Measurements from ENCODE around the gene PGS1.
A peak's percentile ranks its signal among the peaks of the same experiment; 100 is the strongest.

PGS1 gene

DNA sequence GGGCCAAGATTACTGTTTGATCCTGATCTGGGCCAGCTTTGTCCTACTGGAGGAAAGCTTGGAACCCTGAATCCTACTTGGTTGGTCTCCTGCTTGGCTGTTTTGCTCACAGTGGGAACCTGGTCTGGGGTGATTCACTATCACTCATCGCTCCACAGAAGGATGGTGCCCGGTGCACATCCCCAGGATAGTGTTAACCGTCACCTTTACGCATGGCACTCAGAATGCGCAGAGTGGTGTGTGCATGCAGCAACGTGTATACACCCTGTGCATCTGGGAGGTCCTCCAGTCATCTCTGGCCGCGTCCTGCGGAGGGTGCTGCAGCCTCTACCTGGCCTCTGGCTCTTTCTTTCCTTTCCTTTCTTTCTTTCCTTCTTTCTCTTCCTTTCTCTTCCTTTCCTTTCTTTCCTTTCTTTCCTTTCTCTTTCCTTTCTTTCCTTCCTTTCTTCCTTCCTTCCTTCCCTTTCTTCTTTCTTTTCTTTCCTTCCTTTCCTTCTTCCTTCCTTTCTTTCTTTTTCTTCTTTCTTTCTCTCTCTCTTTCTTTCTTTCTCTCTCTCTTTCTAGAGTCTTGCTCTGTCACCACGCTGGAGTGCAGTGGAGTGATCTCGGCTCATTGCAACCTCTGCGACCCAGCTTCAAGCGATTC, 31.7 kb upstream of the PGS1 start:
- DNase-seq, result no peak

DNA sequence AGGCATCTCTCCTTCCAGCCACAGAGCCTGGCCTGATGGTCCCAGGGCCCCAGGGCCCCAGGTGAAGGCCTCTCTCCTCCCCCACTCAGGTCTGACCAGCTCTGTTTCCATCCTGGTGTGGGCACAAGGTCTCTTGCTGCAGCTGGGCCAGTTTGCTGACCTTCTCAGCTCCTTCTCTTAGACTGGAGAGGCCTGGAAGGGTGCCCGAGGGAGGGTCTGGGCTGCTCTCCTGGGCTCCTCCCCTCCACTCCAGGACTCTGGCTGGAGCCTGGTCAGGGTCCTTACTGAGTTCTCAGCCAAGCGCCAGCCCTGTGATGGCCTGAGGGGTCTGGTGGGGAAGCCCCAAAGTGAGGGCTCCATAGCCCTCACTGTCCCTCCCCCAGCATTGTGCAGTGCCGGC, 31.0 kb upstream of the PGS1 start:
- no peak for DNase-seq

DNA sequence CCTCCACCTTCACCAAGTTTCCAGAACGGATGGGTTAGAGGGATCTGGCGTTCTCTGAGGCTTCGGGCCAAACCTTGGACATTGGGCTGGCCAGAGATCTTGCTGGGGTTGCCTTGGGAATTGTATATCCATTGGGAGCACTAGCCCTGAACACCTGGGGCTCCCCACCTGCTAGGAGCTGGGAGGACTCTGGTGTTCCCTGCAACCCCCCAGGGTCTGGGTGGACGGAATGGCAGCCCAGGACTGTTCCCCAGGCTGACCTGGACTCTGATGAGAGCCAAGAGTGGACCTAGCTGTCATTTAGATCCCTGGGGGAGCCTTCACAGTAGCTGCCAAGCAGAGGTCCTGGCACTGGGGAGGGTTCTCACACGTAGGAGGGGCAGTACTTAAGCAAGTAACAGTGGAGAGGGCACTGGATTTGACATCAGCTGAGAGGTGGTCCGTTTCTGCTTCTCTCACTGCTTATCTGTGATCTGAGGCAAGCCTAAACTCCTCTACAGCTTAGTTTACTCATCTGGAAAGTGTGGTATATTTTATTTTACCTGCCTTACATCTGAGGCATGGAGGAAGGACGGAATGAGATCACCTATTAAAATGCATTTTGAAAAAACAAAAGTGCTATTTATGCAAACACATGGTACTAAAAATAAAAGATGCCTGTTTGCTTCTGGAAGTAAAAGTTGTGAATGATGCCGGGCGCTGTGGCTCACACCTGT, 30.2 kb upstream of the PGS1 start:
- no peak for DNase-seq

DNA sequence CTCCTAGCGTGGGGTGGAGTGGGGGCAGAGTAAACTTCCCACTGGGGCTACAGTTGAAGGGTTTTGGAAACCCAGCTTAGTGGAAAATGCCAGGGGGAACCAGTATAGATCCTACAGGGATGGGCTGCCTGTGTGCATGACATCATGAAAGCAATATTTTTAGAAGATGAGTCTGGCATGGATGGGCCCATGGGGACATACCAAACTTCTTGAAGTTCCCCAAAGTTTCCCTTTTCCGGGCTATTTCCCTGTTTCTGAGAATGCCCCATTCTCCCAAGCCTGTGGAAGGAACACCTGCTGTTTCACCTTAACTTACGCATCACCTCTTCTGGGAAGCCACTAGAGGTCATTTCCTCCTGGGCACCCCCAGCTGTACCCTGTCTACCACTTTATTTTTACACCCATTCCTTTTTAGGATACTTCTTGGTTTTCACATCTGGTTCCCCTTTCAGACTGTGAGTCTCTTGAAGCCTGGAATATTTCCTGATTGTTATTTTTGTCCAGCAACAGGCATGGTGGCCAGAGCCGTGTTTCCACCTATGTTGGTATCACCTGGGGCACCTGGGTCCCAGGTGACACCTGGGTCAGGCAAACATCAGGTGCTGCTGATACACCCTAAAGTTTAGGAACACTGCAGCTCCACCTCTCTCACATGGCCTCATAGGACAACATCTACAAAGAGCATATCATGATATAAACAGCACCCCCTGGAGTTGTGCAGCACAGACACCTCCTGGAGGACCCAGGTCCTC, 28.4 kb upstream of the PGS1 start:
- DNase-seq, result no peak

DNA sequence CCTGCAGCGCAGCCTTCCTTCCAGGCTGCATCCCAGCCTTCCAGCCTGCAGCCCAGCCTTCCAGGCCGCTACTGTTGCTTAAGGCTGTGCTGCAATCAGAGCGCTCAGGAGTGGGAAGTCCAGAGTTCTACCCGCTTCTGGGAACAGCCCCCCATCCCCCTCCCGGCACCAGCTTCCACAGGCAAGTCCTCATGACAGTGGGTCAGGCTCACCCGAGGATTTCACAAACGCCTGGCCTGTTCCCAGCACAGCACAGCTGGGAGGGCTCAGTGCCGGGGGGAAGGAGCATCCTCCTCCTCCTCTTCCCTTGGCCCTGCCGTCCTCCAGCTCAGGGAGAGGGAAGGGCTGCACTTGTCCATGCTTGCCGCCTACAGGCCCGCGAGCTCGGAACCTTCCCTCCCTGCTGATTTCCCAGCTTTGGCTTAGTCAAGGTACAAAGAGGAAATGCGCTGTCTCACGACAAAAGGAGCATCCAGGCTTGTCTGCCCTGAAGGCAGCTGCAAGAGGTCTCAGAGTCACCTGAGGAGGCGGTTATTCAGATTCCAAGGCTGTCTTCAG, 26.9 kb upstream of the PGS1 start:
- peak; percentile 19 to 94 (median 82) for DNase-seq

DNA sequence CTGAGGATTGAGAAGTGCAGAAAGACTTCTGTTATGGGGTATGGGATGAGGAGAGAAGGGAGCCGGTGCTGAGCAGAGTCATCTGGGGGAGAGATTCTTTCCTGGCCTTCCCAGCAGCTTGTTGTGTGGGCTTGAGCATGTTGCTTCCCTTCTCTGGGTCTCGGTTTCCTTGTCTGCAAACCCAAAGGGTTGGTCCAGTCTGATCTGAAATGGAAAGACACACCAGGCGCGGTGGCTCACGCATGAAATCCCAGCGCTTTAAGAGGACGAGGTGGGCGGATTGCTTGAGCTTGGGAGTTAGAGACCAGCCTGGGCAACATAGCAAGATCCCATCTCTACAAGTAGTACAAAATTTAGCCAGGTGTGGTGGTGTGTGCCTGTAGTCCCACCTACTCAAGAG, 24.6 kb upstream of the PGS1 start:
- peak in 1 of 51 donors; percentile 29 for DNase-seq

DNA sequence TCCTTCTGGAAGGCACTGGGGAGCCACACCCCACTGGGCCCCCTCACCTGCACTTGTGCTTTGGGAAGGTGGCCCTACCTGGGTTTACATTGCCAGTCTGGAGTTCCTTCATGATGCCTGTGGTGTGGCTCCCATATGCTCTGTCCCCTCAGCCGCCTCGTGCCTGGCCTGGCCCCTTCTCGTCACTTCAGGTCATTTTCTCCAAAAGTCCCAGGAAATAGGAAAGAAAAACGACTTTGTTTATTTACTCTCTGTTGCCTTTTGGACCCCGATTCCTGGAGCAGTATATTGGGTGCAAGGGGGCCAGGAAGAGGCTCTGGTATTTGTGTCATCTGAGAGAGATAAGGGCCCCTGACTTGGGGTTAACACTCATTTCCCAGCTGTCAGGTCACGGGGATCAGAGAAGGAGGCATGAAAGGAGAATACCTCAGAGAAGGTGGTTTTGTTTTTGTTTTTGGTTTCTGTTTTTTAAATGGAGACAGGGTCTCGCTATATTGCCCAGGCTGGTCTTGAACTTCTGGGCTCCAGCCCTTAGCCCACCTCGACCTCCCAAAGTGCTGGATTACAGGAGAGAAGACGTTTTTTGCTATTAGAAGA, 23.3 kb upstream of the PGS1 start:
- no peak for DNase-seq

DNA sequence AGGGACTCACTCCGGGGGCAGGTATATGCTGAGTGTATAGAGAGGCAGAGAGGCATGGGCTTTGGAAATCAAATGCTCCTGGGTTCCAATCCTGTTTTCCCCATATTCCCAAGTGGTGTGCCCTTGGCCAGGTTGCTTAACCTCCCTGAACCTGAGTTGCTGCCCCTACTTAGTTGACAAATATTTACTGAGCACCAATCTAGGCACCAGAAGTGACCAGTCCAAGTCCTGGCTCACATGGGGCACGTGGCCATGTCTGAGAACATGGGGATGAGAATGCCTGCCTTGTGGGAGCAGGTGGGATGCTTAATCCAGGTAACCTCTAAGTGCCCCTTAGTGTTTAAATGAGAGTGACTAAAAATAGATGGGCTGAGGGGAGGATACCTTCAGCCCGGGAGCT, 22.7 kb upstream of the PGS1 start:
- DNase-seq, result no peak

DNA sequence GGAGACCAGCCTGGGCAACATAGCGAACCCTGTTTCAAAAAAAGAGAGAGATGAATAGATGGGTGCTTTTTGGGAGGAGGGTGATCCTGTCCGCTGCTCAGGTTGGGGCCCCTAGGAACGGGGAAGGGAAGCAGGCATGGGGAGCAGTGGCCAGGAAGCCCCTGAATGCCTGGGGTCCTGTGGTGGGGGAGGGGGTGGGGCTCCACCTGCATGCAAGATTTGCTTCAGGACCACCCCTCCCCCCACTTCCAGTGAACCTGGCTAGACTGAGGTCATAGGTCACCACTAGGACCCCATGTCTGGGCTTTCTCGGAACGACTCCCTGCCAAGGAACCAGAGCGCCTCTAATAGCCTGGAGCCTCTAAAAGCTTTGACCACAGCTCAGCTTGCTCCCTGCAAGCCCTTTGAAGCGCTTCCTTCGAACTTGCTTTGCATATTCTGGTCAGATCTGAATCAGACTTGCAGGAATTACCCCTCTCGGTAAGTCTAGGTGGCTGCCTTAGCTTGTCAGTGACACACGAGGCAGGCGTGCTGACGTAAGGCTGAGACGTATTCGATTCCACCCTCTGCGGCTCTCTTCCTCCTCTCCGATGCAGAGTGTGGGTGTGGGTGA, 22.2 kb upstream of the PGS1 start:
- peak in 5 of 51 donors; percentile 9 to 57 (median 34) for DNase-seq

DNA sequence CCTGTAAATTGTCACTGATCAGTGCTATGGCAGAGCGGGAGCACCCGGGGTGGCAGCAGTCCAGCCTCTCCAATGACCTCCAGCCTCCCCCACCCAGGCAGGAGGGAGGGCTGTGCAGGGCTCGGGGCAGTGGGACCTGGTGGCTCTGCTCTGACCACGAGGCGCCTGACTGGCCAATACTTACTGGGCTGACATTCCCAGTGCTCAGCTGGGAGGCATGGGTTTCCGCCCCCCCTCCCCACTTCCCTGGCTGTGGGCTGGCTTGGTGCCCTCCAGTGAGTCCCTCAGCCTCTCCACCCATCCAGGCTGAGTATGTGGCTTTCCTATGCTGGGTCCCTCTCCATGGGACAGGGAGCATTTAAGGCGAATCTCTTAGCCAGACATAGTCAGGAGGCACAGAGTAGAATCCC, 21.3 kb upstream of the PGS1 start:
- DNase-seq, result peak in 32 of 51 donors; percentile 10 to 77 (median 39)

DNA sequence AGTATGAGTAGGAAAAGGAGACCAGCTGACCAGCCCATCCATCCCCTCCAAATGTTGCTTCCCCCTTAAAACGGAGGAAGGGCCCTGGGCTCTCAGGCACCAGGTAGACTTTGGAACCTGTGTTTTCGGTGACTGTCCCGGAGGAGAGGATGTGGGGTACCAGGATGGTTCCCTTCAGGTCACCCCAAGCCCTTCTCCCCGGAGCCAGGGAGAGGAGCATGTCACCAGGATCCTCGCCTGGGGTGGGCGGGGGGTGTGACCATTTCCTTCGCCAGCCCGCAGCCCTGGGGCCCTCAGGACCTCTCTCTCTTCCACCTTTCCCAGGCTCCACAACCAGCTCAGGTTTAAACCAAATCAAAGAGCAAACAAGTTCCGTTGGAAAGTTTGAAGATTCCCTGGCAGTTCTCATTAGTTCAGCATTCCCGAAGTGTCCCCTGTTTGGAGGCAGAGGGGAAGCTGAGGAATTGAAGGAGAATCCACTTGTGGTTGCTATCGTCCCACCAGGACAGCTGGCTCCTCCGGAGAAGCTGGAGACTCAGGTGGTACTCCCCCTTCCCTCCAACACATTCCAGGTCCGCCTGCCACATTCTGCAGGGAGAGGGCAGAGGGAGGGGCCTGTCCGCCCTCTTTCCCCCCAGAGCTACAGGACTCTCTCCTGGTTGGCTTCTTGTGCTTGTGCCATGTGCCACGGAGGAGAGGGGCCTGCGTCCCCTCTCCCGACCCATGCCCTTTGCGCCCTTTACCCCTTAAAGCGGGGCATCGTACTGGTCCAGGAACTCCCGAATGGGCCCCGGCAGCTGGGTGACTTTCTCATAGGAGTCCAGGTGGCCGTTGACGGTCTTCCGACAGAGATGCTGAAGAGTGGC, 20.5 kb upstream of the PGS1 start:
- DNase-seq, result no peak

DNA sequence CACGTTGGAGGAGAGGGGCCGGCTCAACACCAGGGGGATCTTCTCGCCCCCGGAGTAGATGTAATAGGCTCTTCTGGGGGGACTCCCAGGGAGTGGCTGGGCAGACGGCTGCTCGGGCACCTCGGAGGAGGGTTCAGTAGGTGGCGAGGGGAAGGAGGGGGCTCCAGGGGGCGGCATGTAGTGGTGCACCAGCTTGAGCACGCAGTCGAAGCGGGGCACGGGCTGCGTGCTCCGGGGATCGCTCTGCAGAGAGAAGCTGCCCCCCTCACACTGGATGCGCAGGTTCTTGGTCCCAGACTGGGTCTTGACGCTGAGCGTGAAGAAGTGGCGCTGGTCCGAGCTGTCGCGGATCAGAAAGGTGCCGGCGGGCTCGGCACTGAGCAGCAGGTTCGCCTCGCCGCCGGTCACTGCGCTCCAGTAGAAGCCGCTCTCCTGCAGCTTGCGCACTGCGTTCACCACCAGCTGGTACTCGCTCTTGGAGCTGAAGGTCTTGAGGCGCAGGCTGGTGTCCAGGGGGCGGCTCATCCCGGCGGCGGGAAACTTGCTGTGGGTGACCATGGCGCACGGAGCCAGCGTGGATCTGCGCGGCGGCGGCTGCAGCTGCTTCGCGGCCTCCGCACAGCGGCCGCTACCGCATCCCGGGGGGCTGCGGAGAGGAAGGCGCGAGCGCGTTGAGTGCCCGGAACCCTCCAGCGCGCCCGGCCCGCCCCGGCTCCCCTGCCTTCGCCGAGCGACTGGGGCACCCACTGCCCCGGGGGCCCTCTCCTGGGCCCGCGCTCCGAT, 19.7 kb upstream of the PGS1 start:
- DNase-seq, result peak in 4 of 51 donors; percentile 19 to 46 (median 34)

DNA sequence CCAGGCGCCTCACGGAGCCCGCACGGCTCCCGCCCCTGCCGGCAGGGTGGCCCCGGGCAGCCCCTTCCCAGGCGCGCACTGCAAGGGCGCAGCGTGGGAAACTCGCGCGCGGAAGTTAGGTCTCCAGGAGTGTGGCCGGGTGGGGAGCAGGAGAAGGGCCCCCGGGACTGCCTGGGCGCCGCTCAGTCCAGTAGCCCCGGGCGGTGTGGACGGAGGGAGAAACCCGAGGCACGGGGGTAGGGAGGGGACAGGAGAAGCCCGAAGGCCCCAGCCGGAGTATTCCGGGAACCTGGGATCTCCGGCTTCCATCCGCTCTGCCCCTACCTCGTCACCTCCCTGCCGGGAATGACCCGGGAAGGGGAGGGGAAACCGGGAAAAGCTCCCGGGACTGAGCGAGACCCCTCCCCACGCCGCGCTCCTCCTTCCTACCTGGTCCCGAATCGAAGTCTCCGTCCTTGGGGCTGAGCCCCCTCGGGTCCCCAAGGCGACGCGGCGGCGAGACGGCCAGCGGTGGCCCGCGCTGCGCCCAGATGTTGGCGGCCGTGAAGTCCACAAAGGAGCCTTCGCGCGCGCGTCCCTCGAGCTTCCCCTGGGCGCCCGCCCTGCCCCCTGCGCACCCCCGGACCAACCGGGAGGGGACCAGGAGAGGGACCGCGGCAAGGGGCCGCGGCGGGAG, 19.0 kb upstream of the PGS1 start:
- peak in 3 of 51 donors; percentile 30 to 67 (median 38) for DNase-seq

DNA sequence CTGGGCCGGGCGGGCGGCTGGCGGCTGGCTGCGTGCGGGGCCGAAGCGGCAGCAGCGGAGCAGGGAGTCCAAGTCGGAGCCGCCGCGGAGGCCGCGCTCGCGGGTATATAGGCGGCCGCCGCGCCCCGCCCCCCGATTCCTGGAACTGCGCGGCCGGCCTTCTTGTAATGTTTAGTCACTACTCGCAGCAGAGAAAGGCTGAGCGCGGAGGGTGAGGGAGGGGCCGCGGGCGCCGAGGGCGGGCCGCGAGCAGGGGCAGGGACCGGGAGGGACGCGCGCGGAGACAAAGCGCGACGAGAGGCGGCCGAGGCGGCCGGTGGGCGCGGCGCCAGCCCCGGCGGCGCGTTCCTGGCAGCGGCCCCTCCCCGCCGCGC, 18.5 kb upstream of the PGS1 start, which contains the start of gene SOCS3:
TSS of gene SOCS3 (minus strand) at position 81 of the 374 bp plus-strand sequence. CDS start 982 bp downstream, outside the sequence.
- DNase-seq, result peak in 49 of 51 donors; percentile 18 to 94 (median 69)

DNA sequence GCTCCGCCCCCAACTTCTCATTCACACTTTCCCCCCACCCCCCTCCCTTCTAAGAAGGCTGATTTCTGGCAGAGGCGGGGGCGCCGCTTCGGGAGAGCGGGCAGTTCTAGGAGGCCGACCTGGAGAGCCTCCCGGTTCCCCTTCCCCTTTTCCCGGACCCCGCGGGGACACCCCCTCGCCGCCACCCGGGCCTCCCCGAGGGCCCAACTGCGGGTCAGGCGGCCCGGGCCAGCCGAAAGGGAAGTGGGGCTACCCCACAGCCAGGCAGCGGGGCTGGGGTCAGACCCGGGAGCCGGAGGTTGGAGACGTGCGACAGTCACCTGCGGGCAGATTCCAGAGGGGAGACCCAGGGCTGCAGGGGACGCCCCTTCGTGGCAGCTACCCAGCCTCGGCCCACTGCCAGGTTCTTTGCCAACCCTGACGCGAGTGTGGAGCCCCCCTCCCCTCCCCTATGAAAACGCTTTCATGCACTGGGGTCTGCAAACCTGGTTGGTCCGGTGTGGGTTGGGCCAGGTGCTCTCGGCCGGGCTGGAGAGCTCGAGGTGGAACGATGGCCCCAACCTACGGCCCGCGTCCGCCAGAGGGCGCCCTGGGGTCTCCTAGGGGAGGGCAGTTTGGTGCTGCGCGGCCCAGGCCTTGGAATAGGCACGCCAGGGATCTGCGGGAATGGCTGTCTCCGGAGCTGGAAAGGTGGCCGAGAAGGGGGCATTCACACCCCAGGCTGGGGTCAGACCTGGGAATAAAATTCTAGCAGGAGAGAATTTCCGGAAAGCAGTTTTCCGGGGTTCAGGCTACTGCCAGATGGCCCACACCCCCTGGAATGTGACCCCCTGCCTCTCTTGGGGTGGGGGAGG, 17.9 kb upstream of the PGS1 start:
- DNase-seq, result peak in 50 of 51 donors; percentile 21 to 92 (median 68)

DNA sequence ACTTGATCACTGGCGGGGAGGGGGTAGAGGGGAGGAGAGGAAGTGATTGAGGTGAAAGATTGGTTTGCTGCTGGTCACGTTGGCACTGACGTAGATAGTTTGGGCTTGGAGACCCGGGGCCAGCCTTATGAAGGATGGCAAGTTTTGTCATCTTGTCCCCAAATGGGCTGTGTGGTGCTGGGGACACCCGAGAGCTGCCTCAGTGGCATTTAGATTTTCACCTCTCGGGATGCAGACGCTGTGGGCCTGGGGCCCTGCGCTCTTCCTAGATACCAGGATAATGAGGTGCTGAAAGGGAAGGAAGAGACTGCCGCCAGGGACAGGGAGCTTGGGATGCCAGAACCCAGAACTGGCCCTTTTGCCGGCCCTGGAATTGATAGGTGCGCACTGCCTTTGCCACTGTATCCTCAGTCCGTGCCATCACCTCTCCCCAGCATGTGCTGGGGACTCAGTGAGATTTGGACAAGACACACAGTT, 17.2 kb upstream of the PGS1 start:
- DNase-seq, result no peak

DNA sequence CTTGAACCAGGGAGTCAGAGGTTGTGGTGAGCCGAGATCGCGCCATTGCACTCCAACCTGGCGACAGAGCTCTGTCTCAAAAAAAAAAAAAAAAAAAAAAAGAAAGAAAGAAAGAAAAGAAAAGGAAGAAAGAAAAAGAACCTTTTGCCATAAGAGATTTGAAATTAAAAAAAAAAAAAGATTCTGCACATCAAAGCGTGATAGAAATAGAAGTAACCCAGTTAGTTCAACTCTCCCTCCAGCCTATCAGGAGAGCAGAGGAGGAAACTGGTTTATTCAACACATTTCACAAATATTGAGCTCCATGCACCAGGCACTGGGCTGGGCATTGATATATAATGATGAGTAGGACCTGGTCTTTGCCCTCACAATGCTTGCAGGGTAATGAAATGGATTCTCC, 16.2 kb upstream of the PGS1 start:
- no peak for DNase-seq

DNA sequence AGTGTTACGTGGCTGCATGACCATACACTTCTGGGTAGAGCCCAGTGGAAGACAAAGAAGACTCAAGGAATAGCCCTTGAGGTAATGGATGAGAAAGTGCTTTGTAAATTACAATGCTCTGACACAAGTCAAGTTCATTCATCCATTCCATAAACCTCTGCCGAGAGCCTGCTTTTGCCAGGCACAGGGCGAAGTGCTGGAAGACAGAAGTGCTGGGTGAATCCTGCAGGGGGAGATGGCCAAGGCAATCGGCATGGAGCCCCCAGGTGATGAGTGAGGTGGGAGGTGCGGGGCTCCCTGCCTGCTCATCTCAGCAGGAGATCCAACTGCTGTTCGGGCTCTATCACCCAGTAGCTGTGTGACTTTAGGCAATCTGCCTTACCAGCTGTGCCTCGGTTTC, 15.8 kb upstream of the PGS1 start:
- DNase-seq, result no peak
